Measurements from ENCODE around the gene FBXW7. TPM values are rescaled to one million over a fixed set of nuclear protein-coding genes. Genes with fewer than 3 reads are reported as not detected.

Gene FBXW7
- total RNA-seq, 4 donors from 2014 or later, result 20.9 to 47.3 (median 39.5) TPM

DNA sequence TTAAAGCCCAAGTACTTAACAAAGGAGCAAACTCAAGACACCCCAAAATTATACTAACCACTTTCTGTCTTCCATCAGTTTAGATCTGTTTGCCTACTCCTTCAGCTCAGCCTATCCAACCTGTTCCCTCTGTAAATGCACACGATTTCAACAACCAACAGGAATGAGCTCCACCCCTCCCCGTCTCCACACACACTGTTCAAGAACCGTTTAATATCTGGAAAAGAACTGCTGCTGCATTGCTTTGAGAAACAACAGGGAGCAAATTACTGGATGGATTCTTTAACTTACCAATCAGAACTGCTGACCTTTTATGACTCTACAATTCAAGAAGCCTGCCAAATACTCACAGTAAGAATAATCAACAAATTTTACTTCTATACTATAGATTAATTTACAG is 87.0 kb downstream of the FBXW7 start:
- TF ChIP-seq, protein P1, sequence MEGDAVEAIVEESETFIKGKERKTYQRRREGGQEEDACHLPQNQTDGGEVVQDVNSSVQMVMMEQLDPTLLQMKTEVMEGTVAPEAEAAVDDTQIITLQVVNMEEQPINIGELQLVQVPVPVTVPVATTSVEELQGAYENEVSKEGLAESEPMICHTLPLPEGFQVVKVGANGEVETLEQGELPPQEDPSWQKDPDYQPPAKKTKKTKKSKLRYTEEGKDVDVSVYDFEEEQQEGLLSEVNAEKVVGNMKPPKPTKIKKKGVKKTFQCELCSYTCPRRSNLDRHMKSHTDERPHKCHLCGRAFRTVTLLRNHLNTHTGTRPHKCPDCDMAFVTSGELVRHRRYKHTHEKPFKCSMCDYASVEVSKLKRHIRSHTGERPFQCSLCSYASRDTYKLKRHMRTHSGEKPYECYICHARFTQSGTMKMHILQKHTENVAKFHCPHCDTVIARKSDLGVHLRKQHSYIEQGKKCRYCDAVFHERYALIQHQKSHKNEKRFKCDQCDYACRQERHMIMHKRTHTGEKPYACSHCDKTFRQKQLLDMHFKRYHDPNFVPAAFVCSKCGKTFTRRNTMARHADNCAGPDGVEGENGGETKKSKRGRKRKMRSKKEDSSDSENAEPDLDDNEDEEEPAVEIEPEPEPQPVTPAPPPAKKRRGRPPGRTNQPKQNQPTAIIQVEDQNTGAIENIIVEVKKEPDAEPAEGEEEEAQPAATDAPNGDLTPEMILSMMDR (IDR thresholded peaks at IDR 0.05; ENCODE audit: low read depth), result no peak

DNA sequence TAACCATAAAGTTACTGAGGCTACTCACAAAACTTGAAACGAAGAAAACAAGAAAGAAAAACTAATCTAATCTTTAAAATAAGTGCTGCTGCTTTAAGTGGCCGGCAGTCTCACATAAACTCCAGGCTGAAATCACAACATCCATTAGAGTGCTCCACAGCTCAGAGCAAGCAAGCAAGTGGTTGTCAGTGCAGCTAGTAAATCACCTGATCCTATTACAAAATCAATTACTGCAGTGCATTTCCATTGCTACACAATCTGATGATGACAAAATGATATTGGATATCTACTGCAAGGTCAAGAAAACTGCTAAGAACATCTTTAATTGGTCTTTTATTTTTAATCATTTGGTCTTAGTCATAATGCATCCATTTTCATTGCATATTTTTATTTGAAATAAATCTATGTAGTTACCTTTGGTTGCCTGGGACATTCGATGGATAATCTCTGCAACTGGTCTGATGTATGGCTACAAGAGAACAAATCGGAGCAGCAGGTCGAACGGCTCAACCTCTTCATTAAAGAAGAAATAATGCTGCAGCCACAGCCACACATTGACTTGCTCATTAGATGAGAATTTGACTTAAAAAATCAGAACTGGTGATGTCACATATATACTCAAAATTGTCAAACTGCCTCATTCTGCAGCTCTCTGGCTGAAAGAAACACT is 87.7 kb downstream of the FBXW7 start:
- TF ChIP-seq, protein P1 (IDR thresholded peaks at IDR 0.05; ENCODE audit: low read depth), result no peak

DNA sequence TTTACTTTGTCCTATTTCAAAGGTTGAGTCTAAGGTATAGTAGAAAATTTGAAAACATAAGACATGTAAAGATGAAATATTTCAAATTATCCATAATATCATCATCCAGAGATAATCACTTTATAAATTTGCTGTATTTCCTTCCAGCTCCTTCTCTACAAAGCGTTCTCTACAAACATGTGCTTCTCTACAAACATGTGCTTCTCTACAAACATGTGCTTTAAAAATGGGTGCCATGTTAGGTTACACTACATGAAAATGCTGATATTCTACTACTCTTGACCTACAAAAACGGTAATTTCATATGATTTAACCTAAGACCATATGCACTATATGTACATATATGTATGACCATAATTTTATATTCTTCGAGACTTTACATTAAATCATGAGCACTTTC is 92.0 kb downstream of the FBXW7 start:
- TF ChIP-seq, protein P1 (IDR thresholded peaks at IDR 0.05; ENCODE audit: low read depth), result no peak

DNA sequence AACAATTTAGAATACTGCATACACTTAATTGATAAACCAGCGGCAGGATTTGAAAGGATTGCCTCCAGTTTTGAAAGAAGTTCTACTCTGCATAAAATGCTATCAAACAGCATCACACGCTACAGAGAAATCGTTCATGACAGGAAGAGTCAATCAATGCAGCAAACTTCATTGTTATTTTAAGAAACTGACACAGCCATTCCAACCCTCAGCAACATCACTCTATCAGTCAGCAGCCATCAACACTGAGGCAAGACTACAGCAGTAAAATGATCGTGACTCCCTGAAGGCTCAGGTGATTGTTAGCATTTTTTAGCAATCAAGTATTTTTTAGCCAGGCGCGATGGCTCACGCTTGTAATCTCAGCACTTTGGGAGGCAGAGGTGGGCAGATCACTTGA is 98.3 kb downstream of the FBXW7 start:
- TF ChIP-seq, protein P1 (IDR thresholded peaks at IDR 0.05; ENCODE audit: low read depth), result no peak

DNA sequence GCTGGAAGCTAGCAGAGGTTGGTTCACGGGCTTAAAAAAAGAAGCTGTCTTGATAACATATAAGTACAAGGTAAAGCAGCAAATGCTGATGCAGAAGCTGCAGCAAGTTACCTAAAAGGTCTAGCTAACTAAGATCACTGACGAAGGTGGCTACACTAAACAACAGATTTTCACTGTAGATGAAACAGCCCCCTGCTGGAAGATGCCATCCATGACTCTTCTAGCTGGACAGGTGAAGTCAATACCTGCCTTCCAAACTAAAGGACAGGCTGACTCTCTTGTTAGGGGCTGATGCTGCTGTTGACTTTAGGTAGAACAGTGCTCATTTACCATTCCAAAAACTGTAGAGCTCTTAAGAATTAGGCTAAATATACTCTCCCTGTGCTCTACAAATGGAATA is 99.5 kb downstream of the FBXW7 start:
- TF ChIP-seq, protein P1 (IDR thresholded peaks at IDR 0.05; ENCODE audit: low read depth), result no peak

DNA sequence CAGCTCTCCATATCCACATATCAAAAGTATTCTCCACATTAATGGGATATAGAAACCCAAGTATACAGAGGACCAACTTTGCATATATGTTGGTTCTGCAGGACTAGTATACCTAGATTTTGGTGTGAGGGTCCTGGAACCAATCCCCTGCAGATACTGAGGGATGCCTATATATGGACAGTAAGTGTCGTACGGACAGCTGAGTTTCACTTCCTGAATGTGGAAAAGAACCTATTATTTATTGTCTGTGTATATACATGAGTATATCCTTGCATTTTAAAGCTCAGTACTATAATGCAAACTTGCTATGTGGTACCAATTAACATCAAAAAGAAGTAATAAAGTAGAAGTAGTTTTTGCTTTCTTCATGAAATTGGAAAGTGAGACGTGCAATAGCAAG is 101.9 kb downstream of the FBXW7 start:
- TF ChIP-seq, protein P1 (IDR thresholded peaks at IDR 0.05; ENCODE audit: low read depth), result no peak

DNA sequence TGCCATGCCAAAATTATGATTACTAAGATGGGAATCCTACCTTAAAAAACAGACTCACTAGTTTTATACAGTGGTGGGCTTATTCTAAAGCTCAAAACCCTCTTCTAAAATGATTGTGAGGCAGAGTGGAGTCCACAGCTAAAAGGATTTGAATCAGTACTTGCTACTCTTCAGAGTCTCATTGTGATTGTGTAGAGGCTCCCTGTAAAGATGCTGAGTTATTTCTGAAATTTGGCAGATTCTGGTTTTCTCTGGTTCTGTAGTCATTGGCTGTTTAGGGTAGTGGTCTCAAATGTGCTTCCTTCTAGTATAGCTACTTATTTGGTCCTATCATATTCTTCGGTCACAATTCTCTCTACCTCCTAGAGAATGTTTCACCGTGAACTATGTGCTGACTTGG is 104.1 kb downstream of the FBXW7 start:
- TF ChIP-seq, protein P1 (IDR thresholded peaks at IDR 0.05; ENCODE audit: low read depth), result no peak
